ENCODE measurements around the gene IFITM5.
"Not testable (repeated sequence)": the region's sequence is repeated elsewhere in the genome, so short reads cannot be mapped to it uniquely, and the experiment has no call there.

GRCh38 chr11:319121-319887 lies 20.0 kb upstream of the IFITM5 start:
- TF ChIP-seq, protein P1, sequence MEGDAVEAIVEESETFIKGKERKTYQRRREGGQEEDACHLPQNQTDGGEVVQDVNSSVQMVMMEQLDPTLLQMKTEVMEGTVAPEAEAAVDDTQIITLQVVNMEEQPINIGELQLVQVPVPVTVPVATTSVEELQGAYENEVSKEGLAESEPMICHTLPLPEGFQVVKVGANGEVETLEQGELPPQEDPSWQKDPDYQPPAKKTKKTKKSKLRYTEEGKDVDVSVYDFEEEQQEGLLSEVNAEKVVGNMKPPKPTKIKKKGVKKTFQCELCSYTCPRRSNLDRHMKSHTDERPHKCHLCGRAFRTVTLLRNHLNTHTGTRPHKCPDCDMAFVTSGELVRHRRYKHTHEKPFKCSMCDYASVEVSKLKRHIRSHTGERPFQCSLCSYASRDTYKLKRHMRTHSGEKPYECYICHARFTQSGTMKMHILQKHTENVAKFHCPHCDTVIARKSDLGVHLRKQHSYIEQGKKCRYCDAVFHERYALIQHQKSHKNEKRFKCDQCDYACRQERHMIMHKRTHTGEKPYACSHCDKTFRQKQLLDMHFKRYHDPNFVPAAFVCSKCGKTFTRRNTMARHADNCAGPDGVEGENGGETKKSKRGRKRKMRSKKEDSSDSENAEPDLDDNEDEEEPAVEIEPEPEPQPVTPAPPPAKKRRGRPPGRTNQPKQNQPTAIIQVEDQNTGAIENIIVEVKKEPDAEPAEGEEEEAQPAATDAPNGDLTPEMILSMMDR (IDR thresholded peaks at IDR 0.05) = not testable (repeated sequence)
- TF ChIP-seq POLR2AphosphoS5, POLR2A, EP300 (IDR thresholded peaks at IDR 0.05): not testable (repeated sequence)

All from suprapubic skin (tissue), 4 donors.